ENCODE results near the gene CLEC3B. TPM values are rescaled to one million over a fixed set of nuclear protein-coding genes. Genes with fewer than 3 reads are reported as not detected.
"Not testable (repeated sequence)": the region's sequence is repeated elsewhere in the genome, so short reads cannot be mapped to it uniquely, and the experiment has no call there.

The CLEC3B gene
- total RNA-seq = under 1 TPM in 1 of 2 donors, not detected in 1; 0.25 TPM

- Mint-ChIP-seq H3K4me3 (no peak within 1 kb of the TSS), H3K36me3 (ENCODE audit: insufficient read depth in 2 of 2) (no peaks in the 10 kb centered on the region), H3K27me3 (ENCODE audit: low read depth) (no peaks in the 10 kb centered on the region), H3K27ac (no peak within 1 kb of the TSS), H3K4me1 (ENCODE audit: low read depth) (peaks cover 4% of the 10 kb centered on the region), H3K9me3 (no peaks in the 10 kb centered on the region)
- ATAC-seq (replicated peaks in 1 of 2) (no peak), DNase-seq (no peak)
Observed at GRCh38 chr3:45026038-45026437, at the start of gene CLEC3B. Gene CLEC3B, plus strand, starts transcription at chr3:45026303. Its CDS starts 60 bp downstream, at chr3:45026363.

GRCh38 chr3:44981220-44981619 is 44.9 kb upstream of the CLEC3B start:
- ATAC-seq (replicated peaks in 1 of 2) (peak; percentile 18 to 20), DNase-seq (no peak)
- peak overlapping the region; percentile 9 to 45 for H3K4me3 Mint-ChIP-seq
- H3K27ac Mint-ChIP-seq = peak overlapping the region; percentile 24
- peaks cover 0 to 17% of the 10 kb centered on the region in 2 donors for H3K36me3 Mint-ChIP-seq (ENCODE audit: insufficient read depth in 2 of 2)
- no peaks in the 10 kb centered on the region for H3K9me3 Mint-ChIP-seq
- peaks cover 83% of the 10 kb centered on the region for H3K4me1 Mint-ChIP-seq (ENCODE audit: low read depth)
- no peaks in the 10 kb centered on the region for H3K27me3 Mint-ChIP-seq (ENCODE audit: low read depth)

GRCh38 chr3:44981751-44982150 is 44.4 kb upstream of the CLEC3B start:
- peak overlapping the region; percentile 9 to 12 for H3K4me3 Mint-ChIP-seq
- no peak for DNase-seq

GRCh38 chr3:44982817-44983216 is 43.3 kb upstream of the CLEC3B start:
- peaks cover 0 to 16% of the 10 kb centered on the region in 2 donors for H3K36me3 Mint-ChIP-seq (ENCODE audit: insufficient read depth in 2 of 2)
- no peaks in the 10 kb centered on the region for H3K9me3 Mint-ChIP-seq
- H3K27ac Mint-ChIP-seq = no peak overlapping the region
- ATAC-seq (replicated peaks in 1 of 2) (no peak), DNase-seq (no peak)
- peaks cover 87% of the 10 kb centered on the region for H3K4me1 Mint-ChIP-seq (ENCODE audit: low read depth)
- H3K4me3 Mint-ChIP-seq = no peak overlapping the region
- no peaks in the 10 kb centered on the region for H3K27me3 Mint-ChIP-seq (ENCODE audit: low read depth)

More at GRCh38 chr3:44981751-44982150, 44.4 kb upstream of the CLEC3B start:
- H3K9me3 Mint-ChIP-seq = no peaks in the 10 kb centered on the region
- H3K27me3 Mint-ChIP-seq (ENCODE audit: low read depth) = no peaks in the 10 kb centered on the region
- peak; percentile 65 to 75 for ATAC-seq (replicated peaks in 1 of 2)
- peaks cover 85% of the 10 kb centered on the region for H3K4me1 Mint-ChIP-seq (ENCODE audit: low read depth)
- H3K27ac Mint-ChIP-seq = no peak overlapping the region
- H3K36me3 Mint-ChIP-seq (ENCODE audit: insufficient read depth in 2 of 2) = peaks cover 0 to 13% of the 10 kb centered on the region in 2 donors

GRCh38 chr3:44983484-44983941 is 42.6 kb upstream of the CLEC3B start:
- DNase-seq (no peak), ATAC-seq (replicated peaks in 1 of 2) (no peak)
- Mint-ChIP-seq H3K27ac (peak overlapping the region; percentile 31), H3K36me3 (ENCODE audit: insufficient read depth in 2 of 2) (peaks cover 0 to 12% of the 10 kb centered on the region in 2 donors), H3K4me3 (no peak overlapping the region), H3K9me3 (no peaks in the 10 kb centered on the region), H3K4me1 (ENCODE audit: low read depth) (peaks cover 82% of the 10 kb centered on the region), H3K27me3 (ENCODE audit: low read depth) (no peaks in the 10 kb centered on the region)

GRCh38 chr3:44984335-44984734 is 41.8 kb upstream of the CLEC3B start:
- Mint-ChIP-seq H3K4me1 (ENCODE audit: low read depth) (peaks cover 82% of the 10 kb centered on the region), H3K27ac (no peak overlapping the region), H3K27me3 (ENCODE audit: low read depth) (no peaks in the 10 kb centered on the region), H3K9me3 (no peaks in the 10 kb centered on the region), H3K4me3 (no peak overlapping the region), H3K36me3 (ENCODE audit: insufficient read depth in 2 of 2) (peaks cover 0 to 16% of the 10 kb centered on the region in 2 donors)
- ATAC-seq (replicated peaks in 1 of 2) = peak in 1 of 2 donors; percentile 51
- no peak for DNase-seq

- not testable (repeated sequence) for H3K9me3 Mint-ChIP-seq; DNase-seq; ATAC-seq (replicated peaks in 1 of 2)
Observed at GRCh38 chr3:44986330-44986729, 39.8 kb upstream of the CLEC3B start.

GRCh38 chr3:44987332-44987731 is 38.8 kb upstream of the CLEC3B start:
- Mint-ChIP-seq H3K4me3 (no peak overlapping the region), H3K27me3 (ENCODE audit: low read depth) (no peaks in the 10 kb centered on the region), H3K4me1 (ENCODE audit: low read depth) (peaks cover 77% of the 10 kb centered on the region), H3K9me3 (no peaks in the 10 kb centered on the region), H3K27ac (no peak overlapping the region), H3K36me3 (ENCODE audit: insufficient read depth in 2 of 2) (peaks cover 0 to 28% of the 10 kb centered on the region in 2 donors)
- DNase-seq = no peak
- no peak for ATAC-seq (replicated peaks in 1 of 2)

More at GRCh38 chr3:44986330-44986729, 39.8 kb upstream of the CLEC3B start:
- H3K27me3 Mint-ChIP-seq (ENCODE audit: low read depth); H3K27ac Mint-ChIP-seq; H3K4me3 Mint-ChIP-seq: not testable (repeated sequence)
- Mint-ChIP-seq H3K36me3 (ENCODE audit: insufficient read depth in 2 of 2) (peaks cover 0 to 22% of the 10 kb centered on the region in 2 donors), H3K4me1 (ENCODE audit: low read depth) (peaks cover 78% of the 10 kb centered on the region)

- ATAC-seq (replicated peaks in 1 of 2) = no peak
- no peak for DNase-seq
- Mint-ChIP-seq H3K27ac (no peak overlapping the region), H3K36me3 (ENCODE audit: insufficient read depth in 2 of 2) (peaks cover 0 to 32% of the 10 kb centered on the region in 2 donors), H3K4me1 (ENCODE audit: low read depth) (peaks cover 77% of the 10 kb centered on the region), H3K4me3 (no peak overlapping the region), H3K9me3 (no peaks in the 10 kb centered on the region), H3K27me3 (ENCODE audit: low read depth) (no peaks in the 10 kb centered on the region)
Observed at GRCh38 chr3:44988073-44988472, 38.0 kb upstream of the CLEC3B start.

GRCh38 chr3:44989141-44989540 is 37.0 kb upstream of the CLEC3B start:
- peaks cover 0 to 32% of the 10 kb centered on the region in 2 donors for H3K36me3 Mint-ChIP-seq (ENCODE audit: insufficient read depth in 2 of 2)
- peaks cover 77% of the 10 kb centered on the region for H3K4me1 Mint-ChIP-seq (ENCODE audit: low read depth)
- no peak for ATAC-seq (replicated peaks in 1 of 2)
- no peaks in the 10 kb centered on the region for H3K9me3 Mint-ChIP-seq
- DNase-seq = no peak
- no peak overlapping the region for H3K4me3 Mint-ChIP-seq
- H3K27ac Mint-ChIP-seq = no peak overlapping the region
- H3K27me3 Mint-ChIP-seq (ENCODE audit: low read depth) = no peaks in the 10 kb centered on the region

GRCh38 chr3:44989636-44990373 is 36.3 kb upstream of the CLEC3B start:
- Mint-ChIP-seq H3K4me3 (no peak overlapping the region), H3K4me1 (ENCODE audit: low read depth) (peaks cover 80% of the 10 kb centered on the region), H3K9me3 (no peaks in the 10 kb centered on the region), H3K27me3 (ENCODE audit: low read depth) (no peaks in the 10 kb centered on the region), H3K36me3 (ENCODE audit: insufficient read depth in 2 of 2) (peaks cover 0 to 32% of the 10 kb centered on the region in 2 donors), H3K27ac (no peak overlapping the region)
- DNase-seq (no peak), ATAC-seq (replicated peaks in 1 of 2) (no peak)

- ATAC-seq (replicated peaks in 1 of 2) (no peak), DNase-seq (no peak)
- H3K36me3 Mint-ChIP-seq (ENCODE audit: insufficient read depth in 2 of 2) = peaks cover 0 to 28% of the 10 kb centered on the region in 2 donors
- H3K27me3 Mint-ChIP-seq (ENCODE audit: low read depth) = no peaks in the 10 kb centered on the region
- no peak overlapping the region for H3K4me3 Mint-ChIP-seq
- H3K27ac Mint-ChIP-seq = no peak overlapping the region
- no peaks in the 10 kb centered on the region for H3K9me3 Mint-ChIP-seq
- H3K4me1 Mint-ChIP-seq (ENCODE audit: low read depth) = peaks cover 89% of the 10 kb centered on the region
Observed at GRCh38 chr3:44991326-44991725, 34.8 kb upstream of the CLEC3B start.

- H3K9me3 Mint-ChIP-seq = no peaks in the 10 kb centered on the region
- H3K27me3 Mint-ChIP-seq (ENCODE audit: low read depth) = no peaks in the 10 kb centered on the region
- peak overlapping the region; percentile 14 for H3K27ac Mint-ChIP-seq
- peak in 1 of 2 donors; percentile 28 for DNase-seq
- H3K36me3 Mint-ChIP-seq (ENCODE audit: insufficient read depth in 2 of 2) = peaks cover 0 to 25% of the 10 kb centered on the region in 2 donors
- peaks cover 91% of the 10 kb centered on the region for H3K4me1 Mint-ChIP-seq (ENCODE audit: low read depth)
- H3K4me3 Mint-ChIP-seq = no peak overlapping the region
- no peak for ATAC-seq (replicated peaks in 1 of 2)
Observed at GRCh38 chr3:44992555-44993470, 33.3 kb upstream of the CLEC3B start.

Measured in activated T-cell treated with anti-CD3 and anti-CD28 coated beads, Interleukin-2, amount 50 U/mL, for 72 hours (primary cell).